B cell (primary cell): Measurements from ENCODE around the gene DKK1. TPM values are rescaled to one million over a fixed set of nuclear protein-coding genes. Genes with fewer than 3 reads are reported as not detected.

Source experiments
- ATAC-seq: fragments of 200-7000 bp; cut with Tn5 transposase; one replicate; pipeline ENCODE4 v1.10.0; 2021; ENCODE audit warnings: low read depth, mild to moderate bottlenecking, moderate number of reproducible peaks, moderate library complexity
- CTCF ChIA-PET: fragments of 350-600 bp; sonication (Branson Sonifier 250); formaldehyde crosslinking; loops from one replicate; lab custom pipeline; 2021; ENCODE audit warnings: antibody characterized with exemption, inconsistent platforms; lab: Charles Lee
- POLR2A ChIA-PET: fragments of 350-600 bp; sonication (Branson Sonifier 250); formaldehyde crosslinking; loops from one replicate; lab custom pipeline; 2021; ENCODE audit warnings: antibody characterized with exemption; lab: Charles Lee
- DNase-seq: peaks from one replicate; pipeline ENCODE4 v3.0.0; 2013
- H2AFZ ChIP-seq: 2 replicates; pipeline ENCODE4 v1.6.1; 2012; ENCODE audit warnings: mild to moderate bottlenecking, low read depth, low read length; ENCODE audit not compliant: insufficient read depth, poor library complexity, severe bottlenecking
- H3K27ac ChIP-seq, 2 donors: 1 replicate in 1 of 2; 2 replicates in 1 of 2; pipeline ENCODE4 v1.5.1; 2012 to 2013; ENCODE audit warnings: low read length in 2 of 2, mild to moderate bottlenecking in 2 of 2, moderate library complexity in 1 of 2
- H3K27me3 ChIP-seq, 4 experiments: fragments of 200-600 bp in 1 of 4; sonication (generic) in 1 of 4; replicated peaks in 1 of 4; 1 replicate in 2 of 4; 2 replicates in 2 of 4; pipeline versions ENCODE4 v1.6.1 to v1.7.0; 2013 to 2016; ENCODE audit warnings: low read length in 3 of 4, mild to moderate bottlenecking in 2 of 4, mixed read lengths in 1 of 4, moderate library complexity in 1 of 4; ENCODE audit not compliant: insufficient read depth in 4 of 4, control insufficient read depth in 3 of 4; ENCODE audit errors: control extremely low read depth in 1 of 4
- H3K36me3 ChIP-seq, 2 experiments: replicated peaks in 1 of 2; 1 replicate in 1 of 2; 2 replicates in 1 of 2; pipeline versions ENCODE4 v1.6.1 to v1.7.1; 2013; ENCODE audit warnings: low read length in 1 of 2; ENCODE audit not compliant: insufficient read depth in 2 of 2, control insufficient read depth in 1 of 2; ENCODE audit errors: control extremely low read depth in 1 of 2, extremely low read depth in 1 of 2
- H3K4me1 ChIP-seq, 2 donors: fragments of 200-600 bp in 1 of 2; sonication (generic) in 1 of 2; 1 replicate in 1 of 2; 2 replicates in 1 of 2; pipeline versions ENCODE4 v1.5.1 to v1.6.1; 2013 to 2017; ENCODE audit warnings: low read length in 2 of 2; ENCODE audit not compliant: control insufficient read depth in 2 of 2, insufficient read depth in 2 of 2
- H3K4me2 ChIP-seq: replicated peaks from 2 replicates; pipeline ENCODE3; 2012; ENCODE audit warnings: mild to moderate bottlenecking, low read depth, low read length; ENCODE audit not compliant: poor library complexity, severe bottlenecking
- H3K4me3 ChIP-seq, 5 experiments: fragments of 200-600 bp in 1 of 5; sonication (generic) in 1 of 5; 1 replicate in 3 of 5; 2 replicates in 2 of 5; pipeline versions ENCODE4 v1.5.1 to v1.7.0; 2011 to 2016; ENCODE audit warnings: low read length in 4 of 5, mild to moderate bottlenecking in 4 of 5, low read depth in 2 of 5, control low read depth in 1 of 5, moderate library complexity in 1 of 5; ENCODE audit not compliant: insufficient read depth in 1 of 5; ENCODE audit errors: control extremely low read depth in 1 of 5, extremely low read depth in 1 of 5
- H3K79me2 ChIP-seq: fragments of 200-600 bp; sonication (generic); one replicate; pipeline ENCODE4 v1.6.0; 2016; ENCODE audit warnings: low read length; ENCODE audit not compliant: control insufficient read depth, insufficient read depth
- H3K9ac ChIP-seq: fragments of 200-600 bp; sonication (generic); 2 replicates; pipeline ENCODE4 v1.6.1; 2017; ENCODE audit warnings: mild to moderate bottlenecking, low read length, moderate library complexity
- H3K9me3 ChIP-seq, 3 donors: one replicate each; pipeline versions ENCODE4 v1.6.1 to v1.7.1; 2013; ENCODE audit warnings: low read length in 2 of 3; ENCODE audit not compliant: control insufficient read depth in 2 of 3, insufficient read depth in 1 of 3; ENCODE audit errors: control extremely low read depth in 1 of 3
- H4K20me1 ChIP-seq: 2 replicates; pipeline ENCODE4 v1.6.0; 2012; ENCODE audit warnings: mild to moderate bottlenecking, low read length; ENCODE audit not compliant: insufficient read depth, control insufficient read depth, poor library complexity, severe bottlenecking
- H3K27ac Mint-ChIP-seq: one replicate; pipeline ENCODE4 v1.8.0; 2021; ENCODE audit warnings: mixed read lengths
- H3K27me3 Mint-ChIP-seq: one replicate; pipeline ENCODE4 v1.8.0; 2021; ENCODE audit warnings: mixed read lengths
- H3K4me1 Mint-ChIP-seq: one replicate; pipeline ENCODE4 v1.8.0; 2021; ENCODE audit warnings: mixed read lengths
- H3K4me3 Mint-ChIP-seq: one replicate; pipeline ENCODE4 v1.8.0; 2021; ENCODE audit warnings: mixed read lengths
- H3K9me3 Mint-ChIP-seq: one replicate; pipeline ENCODE4 v1.8.0; 2022; ENCODE audit warnings: mixed read lengths; ENCODE audit not compliant: insufficient read depth
- EZH2 ChIP-seq: IDR thresholded peaks from 2 replicates; pipeline ENCODE4 v1.6.1; 2012; ENCODE audit warnings: borderline replicate concordance, low read depth, mild to moderate bottlenecking, moderate library complexity, low read length; ENCODE audit not compliant: insufficient read depth, poor library complexity, severe bottlenecking
- WGBS: methylation state at CpG from one replicate; pipeline ENCODE4 v1.1.5; 2013; ENCODE audit warnings: missing lambda C conversion rate; ENCODE audit not compliant: insufficient coverage; 5-methylcytosine and 5-hydroxymethylcytosine counted together
- intact Hi-C: fragments of 100-400 bp; cut with micrococcal nuclease; formaldehyde crosslinking; loops from one replicate; pipeline ENCODE4 v1.10.0; 2022
- polyA plus RNA-seq: library from polyadenylated mRNA; depleted of rRNA; stranded (reverse); fragments of >200 nt; gene quantifications from 2 replicates; pipeline ENCODE4 v1.2.3, GENCODE V29; 2012
- total RNA-seq, 2 donors: library from RNA; stranded (reverse); fragments of 120-200 nt in 1 of 2; gene quantifications; 1 replicate in 1 of 2; 2 replicates in 1 of 2; pipeline versions ENCODE4 v1.2.3 to v1.2.4, GENCODE V29; 2013 to 2022
- TF ChIP-seq, protein P1 (sequence below): fragments of 200-600 bp; IDR thresholded peaks from one replicate; pipeline ENCODE4 v1.8.0; 2022; ENCODE audit warnings: antibody characterized with exemption, mild to moderate bottlenecking

The DKK1 gene
- total and polyA plus RNA-seq, 2 donors (not counting 1 experiment from before 2014, with no cell fraction given), result not detected

DNA sequence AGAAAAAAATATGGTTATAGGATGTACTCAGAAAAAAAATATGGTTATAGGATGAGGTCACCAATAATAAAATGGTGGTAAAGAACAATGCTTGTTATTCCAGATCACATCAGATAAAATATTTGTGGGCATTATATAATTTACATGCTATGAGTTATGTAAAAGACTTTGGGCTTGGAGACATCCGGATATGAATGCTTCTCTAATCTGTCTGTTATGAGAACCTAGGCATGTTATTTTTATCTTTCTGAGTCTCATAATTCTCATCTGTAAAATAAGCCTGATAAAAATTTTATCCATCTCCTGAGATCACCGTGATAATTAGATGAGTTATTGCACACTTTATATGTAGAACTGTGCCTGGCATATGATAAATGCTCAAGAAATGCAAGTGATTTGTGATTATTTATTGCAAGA lies 37.8 kb downstream of the DKK1 start:
- Histone ChIP-seq H3K9me3 (peaks cover 0 to 8% (median 3%) of the 10 kb centered on the region in 3 donors), H3K4me1 (no peaks in the 10 kb centered on the region), H3K4me2 (no peak overlapping the region), H3K9ac (no peak overlapping the region), H3K27ac (no peak overlapping the region), H2AFZ (no peak overlapping the region), H3K79me2 (no peaks in the 10 kb centered on the region), H4K20me1 (no peaks in the 10 kb centered on the region), H3K27me3 (no peaks in the 10 kb centered on the region), H3K36me3 (no peaks in the 10 kb centered on the region), H3K4me3 (no peak overlapping the region)
- H3K9me3 Mint-ChIP-seq, result no peaks in the 10 kb centered on the region
- POLR2A ChIA-PET, result no interaction called here
- ATAC-seq (no peak), DNase-seq (no peak)
- WGBS, result no CpG with 5 or more reads among the region's 2 CpGs
- no peaks in the 10 kb centered on the region for H3K4me1 Mint-ChIP-seq
- no peak overlapping the region for H3K27ac Mint-ChIP-seq
- no peak overlapping the region for H3K4me3 Mint-ChIP-seq
- intact Hi-C loops, result no loop called here
- TF ChIP-seq, protein P1, sequence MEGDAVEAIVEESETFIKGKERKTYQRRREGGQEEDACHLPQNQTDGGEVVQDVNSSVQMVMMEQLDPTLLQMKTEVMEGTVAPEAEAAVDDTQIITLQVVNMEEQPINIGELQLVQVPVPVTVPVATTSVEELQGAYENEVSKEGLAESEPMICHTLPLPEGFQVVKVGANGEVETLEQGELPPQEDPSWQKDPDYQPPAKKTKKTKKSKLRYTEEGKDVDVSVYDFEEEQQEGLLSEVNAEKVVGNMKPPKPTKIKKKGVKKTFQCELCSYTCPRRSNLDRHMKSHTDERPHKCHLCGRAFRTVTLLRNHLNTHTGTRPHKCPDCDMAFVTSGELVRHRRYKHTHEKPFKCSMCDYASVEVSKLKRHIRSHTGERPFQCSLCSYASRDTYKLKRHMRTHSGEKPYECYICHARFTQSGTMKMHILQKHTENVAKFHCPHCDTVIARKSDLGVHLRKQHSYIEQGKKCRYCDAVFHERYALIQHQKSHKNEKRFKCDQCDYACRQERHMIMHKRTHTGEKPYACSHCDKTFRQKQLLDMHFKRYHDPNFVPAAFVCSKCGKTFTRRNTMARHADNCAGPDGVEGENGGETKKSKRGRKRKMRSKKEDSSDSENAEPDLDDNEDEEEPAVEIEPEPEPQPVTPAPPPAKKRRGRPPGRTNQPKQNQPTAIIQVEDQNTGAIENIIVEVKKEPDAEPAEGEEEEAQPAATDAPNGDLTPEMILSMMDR, result no peak
- TF ChIP-seq EZH2, result no peak
- H3K27me3 Mint-ChIP-seq, result no peaks in the 10 kb centered on the region
- CTCF ChIA-PET, result no interaction called here

DNA sequence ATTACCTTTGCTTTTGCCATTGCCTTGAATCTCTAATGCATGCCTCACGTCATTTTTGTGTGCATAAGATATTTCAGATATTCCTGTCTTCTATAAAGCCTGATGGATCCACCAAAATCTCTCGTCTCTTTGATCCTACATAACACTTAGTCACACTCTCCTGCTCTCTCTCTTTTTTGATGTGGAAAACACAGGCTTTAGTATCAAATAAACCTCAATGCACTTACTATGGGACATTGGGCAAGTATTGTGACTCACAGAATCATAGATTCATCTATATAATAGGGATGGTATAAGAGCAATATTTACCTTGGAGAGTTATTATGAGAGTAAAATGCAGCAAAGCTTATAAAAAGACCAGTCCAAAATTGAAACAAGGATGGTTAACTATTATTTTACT lies 39.1 kb downstream of the DKK1 start:
- no peaks in the 10 kb centered on the region for H3K9me3 Mint-ChIP-seq
- Histone ChIP-seq H3K9me3 (no peaks in the 10 kb centered on the region), H3K4me1 (no peaks in the 10 kb centered on the region), H2AFZ (no peak overlapping the region), H3K36me3 (no peaks in the 10 kb centered on the region), H3K27ac (no peak overlapping the region), H3K4me2 (no peak overlapping the region), H4K20me1 (no peaks in the 10 kb centered on the region), H3K79me2 (no peaks in the 10 kb centered on the region), H3K9ac (no peak overlapping the region), H3K27me3 (no peaks in the 10 kb centered on the region), H3K4me3 (no peak overlapping the region)
- ATAC-seq (no peak), DNase-seq (no peak)
- intact Hi-C loops, result no loop called here
- H3K27me3 Mint-ChIP-seq, result no peaks in the 10 kb centered on the region
- H3K4me3 Mint-ChIP-seq, result no peak overlapping the region
- ChIA-PET CTCF (no interaction called here), POLR2A (no interaction called here)
- no CpG with 5 or more reads among the region's 2 CpGs for WGBS
- H3K27ac Mint-ChIP-seq, result no peak overlapping the region
- no peaks in the 10 kb centered on the region for H3K4me1 Mint-ChIP-seq
- no peak for TF ChIP-seq EZH2
- TF ChIP-seq, protein P1, result no peak
